Measurements from ENCODE around the gene CROCC2. TPM values are rescaled to one million over a fixed set of nuclear protein-coding genes. Genes with fewer than 3 reads are reported as not detected.
A peak's percentile ranks its signal among the peaks of the same experiment; 100 is the strongest.

The CROCC2 gene
- total RNA-seq, 6 donors from 2014 or later, result 0.23 to 17.8 (median 7.6) TPM

GRCh38 chr2:240988571-240989271 is 82.6 kb downstream of the CROCC2 start:
- no peak overlapping the region for H3K4me3 ChIP-seq
- no peaks in the 10 kb centered on the region for H3K36me3 ChIP-seq
- 92 to 100% methylated on average over 2 to 6 of the region's 6 CpGs for WGBS, 2 donors
- H3K27ac ChIP-seq, result no peak overlapping the region
- peaks cover 30 to 44% (median 36%) of the 10 kb centered on the region in 4 donors for H3K4me1 ChIP-seq
- ATAC-seq (ENCODE audit: low FRiP score in 2 of 2), result no peak
- H3K9me3 ChIP-seq, result no peaks in the 10 kb centered on the region
- TF ChIP-seq, protein P1, sequence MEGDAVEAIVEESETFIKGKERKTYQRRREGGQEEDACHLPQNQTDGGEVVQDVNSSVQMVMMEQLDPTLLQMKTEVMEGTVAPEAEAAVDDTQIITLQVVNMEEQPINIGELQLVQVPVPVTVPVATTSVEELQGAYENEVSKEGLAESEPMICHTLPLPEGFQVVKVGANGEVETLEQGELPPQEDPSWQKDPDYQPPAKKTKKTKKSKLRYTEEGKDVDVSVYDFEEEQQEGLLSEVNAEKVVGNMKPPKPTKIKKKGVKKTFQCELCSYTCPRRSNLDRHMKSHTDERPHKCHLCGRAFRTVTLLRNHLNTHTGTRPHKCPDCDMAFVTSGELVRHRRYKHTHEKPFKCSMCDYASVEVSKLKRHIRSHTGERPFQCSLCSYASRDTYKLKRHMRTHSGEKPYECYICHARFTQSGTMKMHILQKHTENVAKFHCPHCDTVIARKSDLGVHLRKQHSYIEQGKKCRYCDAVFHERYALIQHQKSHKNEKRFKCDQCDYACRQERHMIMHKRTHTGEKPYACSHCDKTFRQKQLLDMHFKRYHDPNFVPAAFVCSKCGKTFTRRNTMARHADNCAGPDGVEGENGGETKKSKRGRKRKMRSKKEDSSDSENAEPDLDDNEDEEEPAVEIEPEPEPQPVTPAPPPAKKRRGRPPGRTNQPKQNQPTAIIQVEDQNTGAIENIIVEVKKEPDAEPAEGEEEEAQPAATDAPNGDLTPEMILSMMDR (IDR thresholded peaks at IDR 0.05), result no peak
- TF ChIP-seq POLR2AphosphoS5 (IDR thresholded peaks at IDR 0.05) (no peak), POLR2A (IDR thresholded peaks at IDR 0.05) (no peak), EP300 (IDR thresholded peaks at IDR 0.05) (no peak)
- no peaks in the 10 kb centered on the region for H3K27me3 ChIP-seq
- DNase-seq, result peak in 1 of 2 donors; percentile 20

- H3K4me3 ChIP-seq, result no peak overlapping the region
- H3K27ac ChIP-seq, result peak overlapping the region in 1 of 4 donors; percentile 28
- H3K27me3 ChIP-seq, result no peaks in the 10 kb centered on the region
- ATAC-seq (ENCODE audit: low FRiP score in 2 of 2), result no peak
- peaks cover 30 to 39% (median 33%) of the 10 kb centered on the region in 4 donors for H3K4me1 ChIP-seq
- TF ChIP-seq, protein P1 (IDR thresholded peaks at IDR 0.05), result peak in 4 of 6 experiments; percentile 37 to 64 (median 46)
- TF ChIP-seq EP300 (IDR thresholded peaks at IDR 0.05), result no peak
- peak; percentile 51 to 77 for DNase-seq
- H3K9me3 ChIP-seq, result no peaks in the 10 kb centered on the region
- H3K36me3 ChIP-seq, result no peaks in the 10 kb centered on the region
- 79 to 84% methylated on average over 6 to 17 of the region's 17 CpGs for WGBS, 2 donors
Observed at GRCh38 chr2:240989451-240990265, 83.5 kb downstream of the CROCC2 start.

GRCh38 chr2:240990266-240990529 is 84.1 kb downstream of the CROCC2 start:
- ATAC-seq (ENCODE audit: low FRiP score in 2 of 2), result no peak
- no peaks in the 10 kb centered on the region for H3K27me3 ChIP-seq
- 100% methylated on average over 1 to 2 of the region's 2 CpGs for WGBS, 2 donors
- DNase-seq, result no peak
- no peak overlapping the region for H3K4me3 ChIP-seq
- H3K36me3 ChIP-seq, result no peaks in the 10 kb centered on the region
- TF ChIP-seq POLR2A (IDR thresholded peaks at IDR 0.05) (no peak), POLR2AphosphoS5 (IDR thresholded peaks at IDR 0.05) (no peak), EP300 (IDR thresholded peaks at IDR 0.05) (no peak)
- TF ChIP-seq, protein P1 (IDR thresholded peaks at IDR 0.05), result no peak
- H3K4me1 ChIP-seq, result peaks cover 30 to 39% (median 33%) of the 10 kb centered on the region in 4 donors
- no peaks in the 10 kb centered on the region for H3K9me3 ChIP-seq
- peak overlapping the region in 1 of 4 donors; percentile 28 for H3K27ac ChIP-seq

DNA sequence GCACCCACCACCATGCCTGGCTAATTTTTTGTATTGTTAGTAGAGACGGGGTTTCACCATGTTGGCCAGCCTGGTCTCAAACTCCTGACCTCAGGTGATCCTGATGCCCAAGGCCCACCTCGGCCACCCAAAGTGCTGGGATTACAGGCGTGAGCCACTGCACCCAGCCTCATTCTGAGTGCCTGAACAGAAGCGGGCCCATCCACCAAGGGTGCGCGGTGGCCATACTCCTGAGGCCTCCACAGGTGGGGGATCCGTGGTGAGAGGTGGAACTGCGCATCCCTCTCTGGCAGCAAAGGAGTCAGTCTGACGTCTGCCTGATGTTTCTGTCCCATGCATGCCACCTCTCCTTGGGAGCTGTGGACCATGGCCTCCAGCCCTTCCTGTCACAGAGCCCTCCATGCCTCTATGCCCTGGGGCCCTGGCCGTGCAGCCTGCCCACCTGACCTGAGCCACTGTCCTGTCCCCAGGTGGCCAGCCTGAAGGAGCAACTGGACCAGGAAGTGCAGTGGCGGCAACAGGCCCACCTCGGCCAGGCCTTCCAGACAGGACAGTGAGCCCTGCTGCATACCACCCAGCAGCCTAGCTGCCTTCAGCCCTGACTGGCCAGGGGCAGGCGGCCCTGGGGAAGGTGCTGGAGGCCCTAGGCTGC is 84.7 kb downstream of the CROCC2 start:
- peaks cover 30 to 39% (median 33%) of the 10 kb centered on the region in 4 donors for H3K4me1 ChIP-seq
- H3K4me3 ChIP-seq, result no peak overlapping the region
- TF ChIP-seq, protein P1 (IDR thresholded peaks at IDR 0.05), result no peak
- TF ChIP-seq POLR2A (IDR thresholded peaks at IDR 0.05) (no peak), EP300 (IDR thresholded peaks at IDR 0.05) (no peak), POLR2AphosphoS5 (IDR thresholded peaks at IDR 0.05) (no peak)
- no peaks in the 10 kb centered on the region for H3K36me3 ChIP-seq
- H3K9me3 ChIP-seq, result no peaks in the 10 kb centered on the region
- 93% methylated on average over 3 to 10 of the region's 13 CpGs for WGBS, 2 donors
- DNase-seq, result peak; percentile 20 to 77
- ATAC-seq (ENCODE audit: low FRiP score in 2 of 2), result no peak
- H3K27ac ChIP-seq, result peak overlapping the region; percentile 74 to 88 (median 77)
- H3K27me3 ChIP-seq, result no peaks in the 10 kb centered on the region
